ENCODE measurements around the gene RIMBP3C.
"Not testable (repeated sequence)": the region's sequence is repeated elsewhere in the genome, so short reads cannot be mapped to it uniquely, and the experiment has no call there.

Gene RIMBP3C

GRCh38 chr22:21544432-21545322 is 6.6 kb downstream of the RIMBP3C start:
- not testable (repeated sequence) for H3K27ac ChIP-seq (ENCODE audit: low read length); H3K27me3 ChIP-seq (ENCODE audit: insufficient read depth, low read length); H3K36me3 ChIP-seq (ENCODE audit: insufficient read depth, low read depth, low read length); H3K9me3 ChIP-seq (ENCODE audit: insufficient read depth, low read depth, low read length); H3K4me1 ChIP-seq (ENCODE audit: insufficient read depth, low read length); H3K9ac ChIP-seq (ENCODE audit: low read depth, low read length); H3K4me3 ChIP-seq (ENCODE audit: low read length)

GRCh38 chr22:21539862-21540261 is 11.4 kb downstream of the RIMBP3C start:
- H3K9me3 ChIP-seq (ENCODE audit: insufficient read depth, low read depth, low read length); H3K36me3 ChIP-seq (ENCODE audit: insufficient read depth, low read depth, low read length): not testable (repeated sequence)

GRCh38 chr22:21532863-21533648 is 18.2 kb downstream of the RIMBP3C start:
- H3K9ac ChIP-seq (ENCODE audit: low read depth, low read length); H3K36me3 ChIP-seq (ENCODE audit: insufficient read depth, low read depth, low read length); H3K4me3 ChIP-seq (ENCODE audit: low read length); H3K9me3 ChIP-seq (ENCODE audit: insufficient read depth, low read depth, low read length); H3K27ac ChIP-seq (ENCODE audit: low read length); H3K4me1 ChIP-seq (ENCODE audit: insufficient read depth, low read length); H3K27me3 ChIP-seq (ENCODE audit: insufficient read depth, low read length): not testable (repeated sequence)

More at GRCh38 chr22:21539862-21540261, 11.4 kb downstream of the RIMBP3C start:
- H3K27me3 ChIP-seq (ENCODE audit: insufficient read depth, low read length); H3K9ac ChIP-seq (ENCODE audit: low read depth, low read length); H3K4me1 ChIP-seq (ENCODE audit: insufficient read depth, low read length); H3K4me3 ChIP-seq (ENCODE audit: low read length); H3K27ac ChIP-seq (ENCODE audit: low read length): not testable (repeated sequence)

- not testable (repeated sequence) for H3K27me3 ChIP-seq (ENCODE audit: insufficient read depth, low read length); H3K4me1 ChIP-seq (ENCODE audit: insufficient read depth, low read length); H3K27ac ChIP-seq (ENCODE audit: low read length); H3K4me3 ChIP-seq (ENCODE audit: low read length); H3K9ac ChIP-seq (ENCODE audit: low read depth, low read length); H3K9me3 ChIP-seq (ENCODE audit: insufficient read depth, low read depth, low read length); H3K36me3 ChIP-seq (ENCODE audit: insufficient read depth, low read depth, low read length)
These were observed 19.7 kb downstream of the RIMBP3C start for GRCh38 chr22:21531525-21531924.

- H3K9ac ChIP-seq (ENCODE audit: low read depth, low read length); H3K4me1 ChIP-seq (ENCODE audit: insufficient read depth, low read length); H3K9me3 ChIP-seq (ENCODE audit: insufficient read depth, low read depth, low read length); H3K36me3 ChIP-seq (ENCODE audit: insufficient read depth, low read depth, low read length); H3K27ac ChIP-seq (ENCODE audit: low read length); H3K27me3 ChIP-seq (ENCODE audit: insufficient read depth, low read length); H3K4me3 ChIP-seq (ENCODE audit: low read length): not testable (repeated sequence)
These were observed 24.4 kb downstream of the RIMBP3C start for GRCh38 chr22:21526705-21527500.

- not testable (repeated sequence) for H3K36me3 ChIP-seq (ENCODE audit: insufficient read depth, low read depth, low read length); H3K27ac ChIP-seq (ENCODE audit: low read length); H3K9ac ChIP-seq (ENCODE audit: low read depth, low read length); H3K4me1 ChIP-seq (ENCODE audit: insufficient read depth, low read length); H3K27me3 ChIP-seq (ENCODE audit: insufficient read depth, low read length); H3K4me3 ChIP-seq (ENCODE audit: low read length); H3K9me3 ChIP-seq (ENCODE audit: insufficient read depth, low read depth, low read length)
These were observed 34.1 kb downstream of the RIMBP3C start for GRCh38 chr22:21516970-21517764.

GRCh38 chr22:21516522-21516921 is 34.7 kb downstream of the RIMBP3C start:
- H3K27ac ChIP-seq (ENCODE audit: low read length); H3K4me1 ChIP-seq (ENCODE audit: insufficient read depth, low read length); H3K27me3 ChIP-seq (ENCODE audit: insufficient read depth, low read length); H3K36me3 ChIP-seq (ENCODE audit: insufficient read depth, low read depth, low read length); H3K9ac ChIP-seq (ENCODE audit: low read depth, low read length); H3K4me3 ChIP-seq (ENCODE audit: low read length); H3K9me3 ChIP-seq (ENCODE audit: insufficient read depth, low read depth, low read length): not testable (repeated sequence)

GRCh38 chr22:21515234-21515633 is 36.0 kb downstream of the RIMBP3C start:
- H3K27ac ChIP-seq (ENCODE audit: low read length), result not testable (repeated sequence)

GRCh38 chr22:21514117-21514516 is 37.1 kb downstream of the RIMBP3C start:
- not testable (repeated sequence) for H3K36me3 ChIP-seq (ENCODE audit: insufficient read depth, low read depth, low read length); H3K4me3 ChIP-seq (ENCODE audit: low read length)

More at GRCh38 chr22:21515234-21515633, 36.0 kb downstream of the RIMBP3C start:
- not testable (repeated sequence) for H3K9ac ChIP-seq (ENCODE audit: low read depth, low read length); H3K27me3 ChIP-seq (ENCODE audit: insufficient read depth, low read length); H3K36me3 ChIP-seq (ENCODE audit: insufficient read depth, low read depth, low read length); H3K9me3 ChIP-seq (ENCODE audit: insufficient read depth, low read depth, low read length); H3K4me3 ChIP-seq (ENCODE audit: low read length); H3K4me1 ChIP-seq (ENCODE audit: insufficient read depth, low read length)

GRCh38 chr22:21512022-21512421 is 39.2 kb downstream of the RIMBP3C start:
- not testable (repeated sequence) for H3K9ac ChIP-seq (ENCODE audit: low read depth, low read length)

More at GRCh38 chr22:21514117-21514516, 37.1 kb downstream of the RIMBP3C start:
- H3K27ac ChIP-seq (ENCODE audit: low read length); H3K9me3 ChIP-seq (ENCODE audit: insufficient read depth, low read depth, low read length); H3K27me3 ChIP-seq (ENCODE audit: insufficient read depth, low read length); H3K9ac ChIP-seq (ENCODE audit: low read depth, low read length); H3K4me1 ChIP-seq (ENCODE audit: insufficient read depth, low read length): not testable (repeated sequence)

GRCh38 chr22:21510397-21510796 is 40.9 kb downstream of the RIMBP3C start:
- H3K27ac ChIP-seq (ENCODE audit: low read length); H3K4me1 ChIP-seq (ENCODE audit: insufficient read depth, low read length); H3K9me3 ChIP-seq (ENCODE audit: insufficient read depth, low read depth, low read length); H3K9ac ChIP-seq (ENCODE audit: low read depth, low read length); H3K27me3 ChIP-seq (ENCODE audit: insufficient read depth, low read length); H3K4me3 ChIP-seq (ENCODE audit: low read length); H3K36me3 ChIP-seq (ENCODE audit: insufficient read depth, low read depth, low read length): not testable (repeated sequence)

More at GRCh38 chr22:21512022-21512421, 39.2 kb downstream of the RIMBP3C start:
- H3K27me3 ChIP-seq (ENCODE audit: insufficient read depth, low read length); H3K36me3 ChIP-seq (ENCODE audit: insufficient read depth, low read depth, low read length); H3K9me3 ChIP-seq (ENCODE audit: insufficient read depth, low read depth, low read length); H3K27ac ChIP-seq (ENCODE audit: low read length); H3K4me3 ChIP-seq (ENCODE audit: low read length); H3K4me1 ChIP-seq (ENCODE audit: insufficient read depth, low read length): not testable (repeated sequence)
